HG03520 (cell line): ENCODE results near the gene UBE4A.

Source experiments
- ATAC-seq: cut with Tn5 transposase; IDR thresholded peaks from one replicate; pipeline ENCODE4 v1.9.1; 2021; ENCODE audit warnings: mild to moderate bottlenecking, moderate library complexity; ENCODE audit not compliant: unreplicated experiment

The UBE4A gene

GRCh38 chr11:118359295-118359958 is at the start of gene UBE4A:
UBE4A (plus strand) TSS chr11:118359600; CDS start chr11:118365081, 5,481 bp downstream.
- peak; percentile 83 for ATAC-seq

- no peak for ATAC-seq
Observed at GRCh38 chr11:118310271-118310670, 49.1 kb upstream of the UBE4A start.

- ATAC-seq: no peak
Observed at GRCh38 chr11:118310781-118311485, 48.5 kb upstream of the UBE4A start.

- ATAC-seq: no peak
Observed at GRCh38 chr11:118311518-118311917, 47.9 kb upstream of the UBE4A start.

GRCh38 chr11:118312328-118312727 is 47.1 kb upstream of the UBE4A start:
- no peak for ATAC-seq

- no peak for ATAC-seq
Observed at GRCh38 chr11:118313242-118313641, 46.2 kb upstream of the UBE4A start.

- ATAC-seq: no peak
Observed at GRCh38 chr11:118314988-118315411, 44.4 kb upstream of the UBE4A start.

- no peak for ATAC-seq
Observed at GRCh38 chr11:118318124-118318523, 41.3 kb upstream of the UBE4A start.

- ATAC-seq: no peak
Observed at GRCh38 chr11:118318581-118319336, 40.6 kb upstream of the UBE4A start.

- ATAC-seq: no peak
Observed at GRCh38 chr11:118319337-118319707, 40.1 kb upstream of the UBE4A start.

- no peak for ATAC-seq
Observed at GRCh38 chr11:118320515-118320914, 38.9 kb upstream of the UBE4A start.

GRCh38 chr11:118321386-118322082 is 37.9 kb upstream of the UBE4A start:
- ATAC-seq: no peak

- no peak for ATAC-seq
Observed at GRCh38 chr11:118322721-118323120, 36.7 kb upstream of the UBE4A start.

- ATAC-seq: no peak
Observed at GRCh38 chr11:118325283-118325682, 34.1 kb upstream of the UBE4A start.

- ATAC-seq: no peak
Observed at GRCh38 chr11:118328745-118329144, 30.7 kb upstream of the UBE4A start.

- ATAC-seq: no peak
Observed at GRCh38 chr11:118334745-118335144, 24.7 kb upstream of the UBE4A start.

- no peak for ATAC-seq
Observed at GRCh38 chr11:118338637-118339061, 20.8 kb upstream of the UBE4A start.

- ATAC-seq: no peak
Observed at GRCh38 chr11:118339281-118339961, 20.0 kb upstream of the UBE4A start.

- no peak for ATAC-seq
Observed at GRCh38 chr11:118340449-118340848, 19.0 kb upstream of the UBE4A start.

GRCh38 chr11:118341261-118341660 is 18.1 kb upstream of the UBE4A start:
- ATAC-seq: no peak
